ENCODE data around the gene SEMA4D. TPM values are rescaled to one million over a fixed set of nuclear protein-coding genes. Genes with fewer than 3 reads are reported as not detected.

SEMA4D gene
- total RNA-seq, 3 donors from 2014 or later (not counting 1 experiment from before 2014, with no cell fraction given) = 354 to 448 (median 420) TPM

DNA sequence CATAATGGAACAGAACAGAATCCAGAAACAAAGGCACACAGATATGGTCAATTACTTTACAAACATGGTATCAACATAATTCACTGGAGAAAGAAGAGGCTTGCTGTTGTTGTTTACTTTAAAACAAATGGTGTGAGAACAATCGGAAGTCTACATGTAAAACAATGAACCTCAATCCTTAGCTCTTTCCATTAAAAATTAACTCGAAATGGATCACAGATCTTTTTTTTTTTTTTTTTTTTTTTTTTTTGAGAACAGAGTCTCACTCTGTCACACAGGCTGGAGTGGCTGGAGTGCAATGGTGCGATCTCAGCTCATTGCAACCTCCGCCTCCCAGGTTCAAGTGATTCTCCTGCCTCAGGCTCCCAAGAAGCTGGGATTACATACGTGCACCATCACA lies 9.8 kb downstream of the SEMA4D start:
- intact Hi-C loops (cut with micrococcal nuclease) = no loop called here

DNA sequence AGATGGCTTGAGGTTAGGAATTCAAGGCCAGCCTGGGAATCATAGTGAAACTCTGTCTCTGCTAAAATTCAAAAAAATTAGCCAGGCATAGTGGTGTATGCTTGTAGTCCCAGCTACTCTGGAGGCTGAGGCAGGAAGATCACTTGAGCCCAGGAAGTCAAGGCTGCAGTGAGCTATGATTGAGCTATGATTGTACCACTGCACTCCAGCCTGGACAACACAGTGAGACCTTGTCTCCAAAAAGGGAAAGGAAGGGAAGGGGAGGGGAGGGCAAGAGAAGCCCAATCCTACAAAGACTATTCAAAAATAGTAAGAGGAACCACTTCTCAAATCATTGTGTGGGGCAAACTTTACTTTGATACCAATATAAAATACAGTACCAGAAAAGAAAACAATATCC lies 11.2 kb downstream of the SEMA4D start:
- Histone ChIP-seq H3K27ac (ENCODE audit: low read length) (no peak overlapping the region), H3K9me3 (ENCODE audit: control insufficient read depth, insufficient read depth, low read length) (no peaks in the 10 kb centered on the region), H3K4me3 (ENCODE audit: low read length) (no peak overlapping the region), H3K27me3 (ENCODE audit: control insufficient read depth, insufficient read depth, low read length) (no peaks in the 10 kb centered on the region), H3K4me1 (ENCODE audit: control insufficient read depth, insufficient read depth, low read length) (peaks cover 69% of the 10 kb centered on the region), H3K36me3 (ENCODE audit: control insufficient read depth, insufficient read depth, low read length) (peaks cover 4% of the 10 kb centered on the region)
- H3K27me3 Mint-ChIP-seq (ENCODE audit: low read depth in 2 of 2) = no peaks in the 10 kb centered on the region
- intact Hi-C loops (cut with micrococcal nuclease) = no loop called here
- TF ChIP-seq, protein P1, sequence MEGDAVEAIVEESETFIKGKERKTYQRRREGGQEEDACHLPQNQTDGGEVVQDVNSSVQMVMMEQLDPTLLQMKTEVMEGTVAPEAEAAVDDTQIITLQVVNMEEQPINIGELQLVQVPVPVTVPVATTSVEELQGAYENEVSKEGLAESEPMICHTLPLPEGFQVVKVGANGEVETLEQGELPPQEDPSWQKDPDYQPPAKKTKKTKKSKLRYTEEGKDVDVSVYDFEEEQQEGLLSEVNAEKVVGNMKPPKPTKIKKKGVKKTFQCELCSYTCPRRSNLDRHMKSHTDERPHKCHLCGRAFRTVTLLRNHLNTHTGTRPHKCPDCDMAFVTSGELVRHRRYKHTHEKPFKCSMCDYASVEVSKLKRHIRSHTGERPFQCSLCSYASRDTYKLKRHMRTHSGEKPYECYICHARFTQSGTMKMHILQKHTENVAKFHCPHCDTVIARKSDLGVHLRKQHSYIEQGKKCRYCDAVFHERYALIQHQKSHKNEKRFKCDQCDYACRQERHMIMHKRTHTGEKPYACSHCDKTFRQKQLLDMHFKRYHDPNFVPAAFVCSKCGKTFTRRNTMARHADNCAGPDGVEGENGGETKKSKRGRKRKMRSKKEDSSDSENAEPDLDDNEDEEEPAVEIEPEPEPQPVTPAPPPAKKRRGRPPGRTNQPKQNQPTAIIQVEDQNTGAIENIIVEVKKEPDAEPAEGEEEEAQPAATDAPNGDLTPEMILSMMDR (IDR thresholded peaks at IDR 0.05) = no peak
- DNase-seq (no peak), ATAC-seq (no peak)
- no peaks in the 10 kb centered on the region for H3K9me3 Mint-ChIP-seq
- H3K27ac Mint-ChIP-seq = peak overlapping the region; percentile 63 to 79
- no peaks in the 10 kb centered on the region for H3K36me3 Mint-ChIP-seq
- H3K4me3 Mint-ChIP-seq = no peak overlapping the region
- H3K4me1 Mint-ChIP-seq = peaks cover 87 to 97% of the 10 kb centered on the region in 2 donors

More for the DNA sequence above, 9.8 kb downstream of the SEMA4D start:
- H3K27ac Mint-ChIP-seq = peak overlapping the region; percentile 85 to 98
- 98% methylated on average over 3 of the region's 5 CpGs for WGBS (ENCODE audit: insufficient coverage)
- H3K9me3 ChIP-seq (ENCODE audit: control insufficient read depth, insufficient read depth, low read length) = no peaks in the 10 kb centered on the region
- peaks cover 87 to 97% of the 10 kb centered on the region in 2 donors for H3K4me1 Mint-ChIP-seq
- no peaks in the 10 kb centered on the region for H3K9me3 Mint-ChIP-seq
- no peak for ATAC-seq
- H3K4me3 Mint-ChIP-seq = peak overlapping the region; percentile 0
- peaks cover 69% of the 10 kb centered on the region for H3K4me1 ChIP-seq (ENCODE audit: control insufficient read depth, insufficient read depth, low read length)
- no peaks in the 10 kb centered on the region for H3K27me3 Mint-ChIP-seq (ENCODE audit: low read depth in 2 of 2)
- H3K36me3 ChIP-seq (ENCODE audit: control insufficient read depth, insufficient read depth, low read length) = peaks cover 4% of the 10 kb centered on the region
- DNase-seq = no peak
- no peak overlapping the region for H3K27ac ChIP-seq (ENCODE audit: low read length)
- H3K36me3 Mint-ChIP-seq = no peaks in the 10 kb centered on the region
- H3K27me3 ChIP-seq (ENCODE audit: control insufficient read depth, insufficient read depth, low read length) = no peaks in the 10 kb centered on the region
- TF ChIP-seq, protein P1 (IDR thresholded peaks at IDR 0.05) = no peak
- no peak overlapping the region for H3K4me3 ChIP-seq (ENCODE audit: low read length)

DNA sequence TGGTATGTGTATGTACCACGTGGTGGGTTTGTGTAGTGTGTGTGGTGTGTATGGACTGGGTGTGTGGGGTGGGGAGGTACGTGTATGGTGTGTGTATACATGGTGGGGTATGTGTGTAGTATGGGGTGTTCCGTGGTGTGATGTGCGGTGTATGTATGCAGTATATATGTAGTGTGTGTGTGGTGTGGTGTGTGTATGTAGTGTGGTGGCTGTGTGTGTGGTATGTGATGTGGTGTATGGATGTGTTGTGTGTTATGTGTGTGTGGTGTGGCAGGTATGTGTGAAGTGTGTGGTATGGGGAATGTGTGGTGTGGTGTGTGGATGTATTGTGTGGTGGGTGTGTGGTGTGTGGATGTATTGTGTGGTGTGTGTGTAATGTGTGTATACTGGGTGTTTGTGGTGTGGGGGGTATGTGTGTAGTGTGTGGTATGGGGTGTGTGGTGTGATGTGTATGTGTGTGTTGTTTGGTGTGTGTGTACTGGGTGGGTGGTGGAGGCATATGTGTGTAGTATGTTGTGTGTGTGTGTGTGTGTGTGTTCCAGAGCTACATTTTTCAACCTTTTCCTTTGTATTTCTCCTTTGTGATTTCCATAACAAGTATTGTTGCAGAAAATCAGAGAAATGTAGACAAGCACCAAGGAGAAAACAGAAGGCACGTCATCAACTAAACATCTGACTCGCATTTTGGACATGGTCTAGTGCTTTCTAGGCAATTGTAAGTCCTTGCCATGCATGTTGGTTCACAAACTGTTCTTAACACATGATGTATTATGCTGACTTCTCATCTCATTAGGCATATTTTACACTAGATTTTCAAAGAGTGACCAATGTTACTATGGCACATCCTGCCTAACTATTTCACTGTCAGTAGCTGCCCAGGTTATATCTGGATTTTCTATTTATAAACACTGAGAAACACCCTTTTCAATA lies 13.2 kb downstream of the SEMA4D start:
- Mint-ChIP-seq H3K9me3 (no peaks in the 10 kb centered on the region), H3K4me1 (peaks cover 83 to 95% of the 10 kb centered on the region in 2 donors), H3K36me3 (no peaks in the 10 kb centered on the region), H3K27ac (peak overlapping the region; percentile 63 to 78), H3K27me3 (ENCODE audit: low read depth in 2 of 2) (no peaks in the 10 kb centered on the region), H3K4me3 (peak overlapping the region; percentile 32)
- no peaks in the 10 kb centered on the region for H3K27me3 ChIP-seq (ENCODE audit: control insufficient read depth, insufficient read depth, low read length)
- DNase-seq (peak in 1 of 2 donors; percentile 26), ATAC-seq (peak in 2 of 3 donors; percentile 10 to 34)
- peak overlapping the region; percentile 14 for H3K4me3 ChIP-seq (ENCODE audit: low read length)
- intact Hi-C loops (cut with micrococcal nuclease) = loop anchor here (2.0 kb wide), 2 partner anchors 14 to 16 kb away; partner anchors contain the start of gene SEMA4D
- peaks cover 68% of the 10 kb centered on the region for H3K4me1 ChIP-seq (ENCODE audit: control insufficient read depth, insufficient read depth, low read length)
- peaks cover 4% of the 10 kb centered on the region for H3K36me3 ChIP-seq (ENCODE audit: control insufficient read depth, insufficient read depth, low read length)
- H3K9me3 ChIP-seq (ENCODE audit: control insufficient read depth, insufficient read depth, low read length) = no peaks in the 10 kb centered on the region
- peak overlapping the region; percentile 22 for H3K27ac ChIP-seq (ENCODE audit: low read length)
- TF ChIP-seq, protein P1 (IDR thresholded peaks at IDR 0.05) = no peak
- 69% methylated on average over 6 of the region's 6 CpGs for WGBS (ENCODE audit: insufficient coverage)
